GM19452 (cell line): Measurements from ENCODE around the gene PLAAT1.

ENCODE experiments used
- ATAC-seq: cut with Tn5 transposase; IDR thresholded peaks from one replicate; pipeline ENCODE4 v1.9.1; 2021; ENCODE audit not compliant: unreplicated experiment

Gene PLAAT1

GRCh38 chr3:193240850-193241706, at the start of gene PLAAT1:
PLAAT1 (plus strand) TSS chr3:193241222; CDS start chr3:193255651, 14,429 bp downstream.
- ATAC-seq: peak; percentile 52

GRCh38 chr3:193194371-193194770, 46.7 kb upstream of the PLAAT1 start:
- no peak for ATAC-seq

- ATAC-seq: no peak
Measured at GRCh38 chr3:193196746-193197145, 44.3 kb upstream of the PLAAT1 start.

DNA sequence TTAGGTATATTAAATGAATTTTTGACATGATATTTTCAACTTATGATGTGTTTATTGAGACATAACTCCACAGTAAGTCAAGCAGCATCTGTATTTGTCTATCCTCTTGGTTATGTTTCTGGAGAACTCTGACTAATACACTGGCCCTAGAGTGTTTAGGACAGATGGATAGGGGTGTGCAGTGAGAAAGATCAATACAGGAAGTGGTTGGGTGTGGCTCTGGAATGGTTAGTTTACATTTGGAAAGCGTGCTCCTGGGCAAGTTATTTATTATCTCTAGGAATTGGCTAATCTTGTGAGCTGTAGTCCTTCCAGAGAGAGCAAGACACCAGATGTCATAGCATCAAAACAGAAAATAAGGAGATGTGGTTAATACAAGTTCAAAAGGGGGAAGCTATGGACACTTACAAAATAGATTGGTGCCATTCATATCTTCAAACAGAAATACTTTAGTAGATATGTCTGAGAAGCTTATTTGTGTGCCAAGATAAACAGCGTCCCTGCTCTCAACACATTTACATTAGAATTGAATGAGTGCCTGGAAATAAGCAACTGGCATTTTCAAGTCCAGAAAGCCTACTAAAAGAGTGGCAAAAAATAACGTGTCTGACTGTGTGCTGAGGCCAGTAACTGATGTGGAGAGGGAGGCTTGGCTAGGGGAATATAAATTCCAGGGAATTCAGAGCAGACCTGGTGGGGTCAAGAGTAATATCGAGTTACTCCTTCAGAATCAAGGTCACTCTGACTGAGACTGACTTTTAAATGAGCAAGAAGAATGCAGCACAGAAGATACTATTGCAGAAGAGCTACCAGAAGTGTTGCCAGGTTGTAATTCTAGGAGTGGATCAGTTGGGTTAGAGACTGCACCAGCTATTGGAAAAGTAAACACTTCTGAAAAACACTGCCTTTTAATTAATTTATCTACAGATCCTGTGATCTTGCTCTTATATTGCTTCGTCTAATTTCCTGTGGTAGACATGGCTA, 33.4 kb upstream of the PLAAT1 start:
- no peak for ATAC-seq

- no peak for ATAC-seq
Measured at GRCh38 chr3:193210618-193211017, 30.4 kb upstream of the PLAAT1 start.

DNA sequence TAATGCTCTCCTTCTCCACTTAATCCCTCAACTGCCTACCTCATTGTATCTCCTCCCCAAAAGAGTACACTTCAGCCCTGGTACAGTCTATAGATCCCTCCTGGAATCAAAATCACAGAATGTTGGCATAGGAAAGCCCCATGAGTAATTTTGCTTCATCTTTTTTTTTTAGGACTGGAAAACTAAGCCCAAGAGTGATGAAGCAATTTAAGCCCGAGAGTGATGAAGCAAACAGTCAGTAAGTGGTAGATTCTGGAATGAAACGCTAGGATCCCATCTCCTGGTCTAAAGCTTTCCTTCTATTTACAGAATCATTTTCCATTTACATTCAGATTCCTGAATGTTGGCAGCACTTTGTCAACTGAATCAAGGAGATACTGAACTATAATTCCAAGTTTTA, 29.8 kb upstream of the PLAAT1 start:
- no peak for ATAC-seq

DNA sequence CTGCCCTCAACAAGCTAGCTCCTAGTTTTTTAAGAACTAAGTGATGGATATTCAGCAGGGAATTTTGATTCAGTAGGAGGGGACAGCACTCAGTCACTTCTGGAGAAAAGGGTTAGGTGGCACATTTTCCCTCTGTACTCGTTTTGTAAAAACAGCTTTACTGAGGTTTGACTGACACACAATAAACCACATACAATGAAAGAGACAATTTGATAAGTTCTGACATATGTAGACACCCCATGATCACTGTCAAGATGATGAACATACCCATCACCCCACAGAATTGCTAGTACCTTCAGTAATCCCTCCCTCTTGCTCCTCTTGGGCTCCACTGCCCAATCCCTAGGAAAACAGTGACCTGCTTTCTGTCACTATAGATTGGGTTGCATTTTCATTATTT, 29.0 kb upstream of the PLAAT1 start:
- no peak for ATAC-seq

GRCh38 chr3:193212844-193213243, 28.2 kb upstream of the PLAAT1 start:
- no peak for ATAC-seq

- no peak for ATAC-seq
Measured at GRCh38 chr3:193214445-193214844, 26.6 kb upstream of the PLAAT1 start.

DNA sequence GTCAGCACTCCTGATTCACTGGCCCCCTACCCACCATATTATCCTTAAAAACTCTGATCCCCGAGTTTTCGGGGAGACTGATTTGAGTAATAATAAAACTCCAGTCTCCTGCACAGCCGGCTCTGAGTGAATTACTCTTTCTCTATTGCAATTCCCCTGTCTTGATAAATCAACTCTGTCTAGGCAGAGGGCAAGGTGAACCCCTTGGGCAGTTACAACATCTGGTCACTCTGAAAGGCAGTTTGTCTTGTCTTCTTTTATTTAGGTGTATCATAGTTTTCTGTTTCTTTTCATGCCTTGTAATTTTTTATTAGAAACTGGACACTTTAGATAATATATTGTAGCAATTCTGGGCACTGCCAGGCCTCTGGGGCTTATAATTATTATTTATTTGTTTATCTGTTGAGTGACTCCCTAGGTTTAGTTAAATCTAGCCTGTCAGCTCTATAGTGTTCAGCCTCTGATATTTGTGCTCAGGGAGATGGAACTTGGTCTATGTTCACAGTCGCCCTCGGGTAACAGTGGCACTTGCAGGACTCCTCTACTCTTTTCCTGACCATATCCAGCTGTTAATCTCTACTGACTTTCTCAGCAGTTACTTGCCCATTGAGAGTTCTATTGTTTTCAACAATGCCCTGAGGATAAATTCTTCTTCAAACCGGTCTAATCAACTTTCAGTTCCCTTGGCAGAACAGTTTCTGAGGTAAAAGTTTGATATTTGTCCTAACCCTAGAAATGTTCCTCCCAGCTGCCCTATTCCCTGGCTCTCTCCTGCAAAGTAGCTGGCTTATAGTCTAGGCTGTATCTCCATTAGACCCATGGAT, 15.5 kb upstream of the PLAAT1 start:
- no peak for ATAC-seq

GRCh38 chr3:193228206-193228605, 12.8 kb upstream of the PLAAT1 start:
- ATAC-seq: no peak

DNA sequence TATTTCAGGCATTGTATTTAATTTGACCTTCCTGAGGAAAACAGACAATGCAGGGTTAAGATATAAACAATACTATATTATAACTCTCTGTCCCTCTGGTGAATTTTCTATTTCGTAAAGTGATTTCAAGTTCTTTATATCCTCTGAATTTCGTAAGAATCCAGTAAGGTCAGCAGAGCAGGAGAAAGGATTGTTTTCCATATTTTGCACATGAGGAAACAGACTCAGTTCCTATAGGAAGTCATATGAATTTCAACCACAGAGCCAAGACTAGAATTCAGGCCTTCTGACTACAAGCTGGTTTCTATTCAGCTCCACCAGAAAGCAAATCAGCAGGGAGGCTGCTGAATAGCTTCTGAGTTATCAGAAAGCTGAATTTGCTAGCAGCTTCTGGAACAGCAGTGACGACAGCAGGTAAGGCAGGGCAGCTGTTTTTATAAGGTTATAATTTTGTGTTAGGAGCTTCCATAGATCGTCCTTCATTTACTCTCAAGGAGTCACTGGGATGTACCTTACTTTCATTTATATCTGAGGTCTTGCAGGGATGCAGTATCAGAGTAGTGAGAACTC, 11.1 kb upstream of the PLAAT1 start:
- no peak for ATAC-seq

- ATAC-seq: no peak
Measured at GRCh38 chr3:193230610-193231009, 10.4 kb upstream of the PLAAT1 start.

DNA sequence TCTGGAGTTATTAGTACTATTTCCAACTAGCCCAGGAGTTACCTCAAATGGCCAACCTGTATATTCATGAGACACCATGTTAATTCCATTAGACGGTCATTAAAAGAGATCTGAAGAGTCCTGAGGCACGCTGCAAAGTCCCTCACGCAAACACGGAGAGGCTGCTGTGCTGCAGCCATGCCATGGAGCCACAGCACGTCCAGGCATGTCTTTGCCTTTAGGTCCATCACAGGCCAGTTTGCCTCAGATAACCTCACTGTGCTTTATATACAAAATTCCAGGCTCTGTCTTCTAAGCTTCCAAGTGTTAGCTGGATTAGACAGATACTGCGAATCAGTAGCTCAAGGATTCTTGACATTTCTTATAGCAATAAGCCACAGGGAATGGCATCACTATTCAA, 9.8 kb upstream of the PLAAT1 start:
- no peak for ATAC-seq

GRCh38 chr3:193236599-193236998, 4.4 kb upstream of the PLAAT1 start:
- no peak for ATAC-seq

GRCh38 chr3:193237030-193237429, 4.0 kb upstream of the PLAAT1 start:
- ATAC-seq: no peak

GRCh38 chr3:193240436-193240849, 579 bp upstream of the PLAAT1 start:
- no peak for ATAC-seq

GRCh38 chr3:193241716-193242115, 694 bp downstream of the PLAAT1 start:
- ATAC-seq: no peak

GRCh38 chr3:193243571-193243970, 2.5 kb downstream of the PLAAT1 start:
- no peak for ATAC-seq

GRCh38 chr3:193248848-193249468, 7.9 kb downstream of the PLAAT1 start:
- no peak for ATAC-seq
